Tibial nerve (tissue), 4 donors: ENCODE results near the gene MSS51. TPM values are rescaled to one million over a fixed set of nuclear protein-coding genes. Genes with fewer than 3 reads are reported as not detected.

Experiments used
- DNase-seq, 2 donors: peaks; one replicate each; pipeline ENCODE4 v3.0.0-alpha.2; 2019; ENCODE audit warnings: low spot score in 2 of 2
- H3K27ac ChIP-seq, 4 donors: fragments of 200-600 bp; sonication (generic) in 3 of 4; one replicate each; pipeline ENCODE4 v1.5.1; 2017 to 2019; ENCODE audit warnings: mild to moderate bottlenecking in 1 of 4
- H3K27me3 ChIP-seq, 2 donors: fragments of 200-600 bp; sonication (generic) in 1 of 2; one replicate each; pipeline versions ENCODE4 v1.5.1 to v1.6.0; 2017 to 2019
- H3K36me3 ChIP-seq, 3 donors: fragments of 200-600 bp; sonication (generic); one replicate each; pipeline ENCODE4 v1.5.1; 2018 to 2019
- H3K4me1 ChIP-seq, 4 donors: fragments of 200-600 bp; sonication (generic) in 3 of 4; one replicate each; pipeline ENCODE4 v1.5.1; 2017 to 2019
- H3K4me3 ChIP-seq, 4 donors: fragments of 200-600 bp; sonication (generic) in 3 of 4; one replicate each; pipeline ENCODE4 v1.5.1; 2017 to 2019; ENCODE audit warnings: mild to moderate bottlenecking in 1 of 4, moderate library complexity in 1 of 4
- H3K9me3 ChIP-seq, 4 donors: fragments of 200-600 bp; sonication (generic) in 3 of 4; one replicate each; pipeline ENCODE4 v1.5.1; 2017 to 2019
- EP300 ChIP-seq, 2 donors: sonication (generic); formaldehyde crosslinking; IDR thresholded peaks; one replicate each; pipeline ENCODE4 v1.6.1; 2017; ENCODE audit warnings: antibody characterized with exemption in 2 of 2, mild to moderate bottlenecking in 1 of 2
- POLR2A ChIP-seq, 2 donors: fragments of 450-650 bp; IDR thresholded peaks; one replicate each; pipeline ENCODE4 v1.6.1; 2017; ENCODE audit warnings: antibody characterized with exemption in 2 of 2, mild to moderate bottlenecking in 2 of 2, moderate library complexity in 2 of 2
- WGBS, 2 donors: methylation state at CpG; one replicate each; pipeline ENCODE4 v1.1.5; 2018; 5-methylcytosine and 5-hydroxymethylcytosine counted together
- total RNA-seq, 4 donors: library from RNA; depleted of rRNA; stranded (reverse); fragments of >200 nt; gene quantifications; one replicate each; pipeline ENCODE4 v1.1.0, GENCODE V29; 2016
- TF ChIP-seq, protein P1 (sequence below), 5 experiments: fragments of 200-600 bp in 3 of 5; fragments of 450-650 bp in 2 of 5; sonication (generic) in 3 of 5; IDR thresholded peaks; one replicate each; pipeline ENCODE4 v1.5.1; 2016 to 2019; ENCODE audit warnings: antibody characterized with exemption in 5 of 5, mild to moderate bottlenecking in 3 of 5, moderate library complexity in 2 of 5

The MSS51 gene
- total RNA-seq, 4 donors from 2014 or later = 1.8 to 3.3 (median 3.0) TPM

DNA sequence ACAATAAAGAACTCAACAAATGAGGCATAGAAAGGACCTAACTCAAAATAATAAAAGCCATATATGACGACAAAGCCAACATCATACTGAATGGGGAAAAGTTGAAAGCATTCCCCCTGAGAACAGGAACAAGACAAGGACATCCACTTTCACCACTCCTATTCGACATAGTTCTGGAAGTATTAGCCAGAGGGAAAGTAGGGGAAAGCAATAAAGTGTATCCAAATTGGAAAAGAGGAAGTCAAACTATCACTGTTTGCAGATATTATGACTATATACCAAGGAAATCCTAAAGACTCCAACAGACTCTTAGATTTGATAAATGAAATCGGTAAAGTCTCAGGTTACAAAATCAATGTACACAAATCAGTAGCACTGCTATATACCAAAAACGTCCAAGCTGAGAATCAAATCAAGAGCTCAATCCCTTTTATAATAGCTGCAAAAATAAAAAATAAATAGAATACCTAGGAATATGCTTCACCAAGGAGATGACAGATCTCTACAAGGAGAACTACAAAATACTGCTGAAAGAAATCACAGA, 24.3 kb downstream of the MSS51 start:
- peaks cover 0 to 53% (median 10%) of the 10 kb centered on the region in 4 donors for H3K4me1 ChIP-seq
- H3K9me3 ChIP-seq = no peaks in the 10 kb centered on the region
- WGBS, 2 donors = 76 to 79% methylated on average over 4 of the region's 4 CpGs
- H3K4me3 ChIP-seq = no peak overlapping the region
- H3K27ac ChIP-seq = no peak overlapping the region
- H3K27me3 ChIP-seq = no peaks in the 10 kb centered on the region
- TF ChIP-seq EP300 (IDR thresholded peaks at IDR 0.05) (no peak), POLR2A (IDR thresholded peaks at IDR 0.05) (no peak)
- TF ChIP-seq, protein P1, sequence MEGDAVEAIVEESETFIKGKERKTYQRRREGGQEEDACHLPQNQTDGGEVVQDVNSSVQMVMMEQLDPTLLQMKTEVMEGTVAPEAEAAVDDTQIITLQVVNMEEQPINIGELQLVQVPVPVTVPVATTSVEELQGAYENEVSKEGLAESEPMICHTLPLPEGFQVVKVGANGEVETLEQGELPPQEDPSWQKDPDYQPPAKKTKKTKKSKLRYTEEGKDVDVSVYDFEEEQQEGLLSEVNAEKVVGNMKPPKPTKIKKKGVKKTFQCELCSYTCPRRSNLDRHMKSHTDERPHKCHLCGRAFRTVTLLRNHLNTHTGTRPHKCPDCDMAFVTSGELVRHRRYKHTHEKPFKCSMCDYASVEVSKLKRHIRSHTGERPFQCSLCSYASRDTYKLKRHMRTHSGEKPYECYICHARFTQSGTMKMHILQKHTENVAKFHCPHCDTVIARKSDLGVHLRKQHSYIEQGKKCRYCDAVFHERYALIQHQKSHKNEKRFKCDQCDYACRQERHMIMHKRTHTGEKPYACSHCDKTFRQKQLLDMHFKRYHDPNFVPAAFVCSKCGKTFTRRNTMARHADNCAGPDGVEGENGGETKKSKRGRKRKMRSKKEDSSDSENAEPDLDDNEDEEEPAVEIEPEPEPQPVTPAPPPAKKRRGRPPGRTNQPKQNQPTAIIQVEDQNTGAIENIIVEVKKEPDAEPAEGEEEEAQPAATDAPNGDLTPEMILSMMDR (IDR thresholded peaks at IDR 0.05) = no peak
- peaks cover 0 to 11% (median 0%) of the 10 kb centered on the region in 3 donors for H3K36me3 ChIP-seq
- DNase-seq = no peak

DNA sequence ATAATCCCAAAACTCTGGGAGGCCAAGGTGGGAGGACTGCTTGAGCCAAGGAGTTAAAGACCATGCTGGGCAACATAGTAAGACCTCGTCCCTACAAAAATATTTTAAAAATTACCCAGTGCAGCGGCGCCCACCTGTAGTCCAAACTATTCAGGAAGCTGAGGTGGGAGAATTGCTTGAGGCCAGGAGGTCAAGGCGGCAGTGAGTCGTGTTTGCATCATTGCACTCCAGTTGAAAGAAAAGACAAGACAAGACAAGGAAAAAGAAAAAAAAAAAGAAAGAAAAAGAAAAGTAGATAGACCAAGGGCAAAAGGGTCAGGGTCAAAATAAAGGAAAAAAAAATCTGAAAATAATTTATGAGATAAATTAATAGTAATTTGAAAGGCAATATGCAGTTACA, 25.3 kb downstream of the MSS51 start:
- H3K4me3 ChIP-seq = no peak overlapping the region
- peaks cover 0 to 58% (median 10%) of the 10 kb centered on the region in 4 donors for H3K4me1 ChIP-seq
- DNase-seq = no peak
- H3K27ac ChIP-seq = no peak overlapping the region
- no peaks in the 10 kb centered on the region for H3K9me3 ChIP-seq
- TF ChIP-seq, protein P1 (IDR thresholded peaks at IDR 0.05) = no peak
- no peak for TF ChIP-seq POLR2A (IDR thresholded peaks at IDR 0.05)
- no peak for TF ChIP-seq EP300 (IDR thresholded peaks at IDR 0.05)
- H3K36me3 ChIP-seq = peaks cover 0 to 11% (median 0%) of the 10 kb centered on the region in 3 donors
- WGBS, 2 donors = 89 to 95% methylated on average over 5 of the region's 5 CpGs
- no peaks in the 10 kb centered on the region for H3K27me3 ChIP-seq

DNA sequence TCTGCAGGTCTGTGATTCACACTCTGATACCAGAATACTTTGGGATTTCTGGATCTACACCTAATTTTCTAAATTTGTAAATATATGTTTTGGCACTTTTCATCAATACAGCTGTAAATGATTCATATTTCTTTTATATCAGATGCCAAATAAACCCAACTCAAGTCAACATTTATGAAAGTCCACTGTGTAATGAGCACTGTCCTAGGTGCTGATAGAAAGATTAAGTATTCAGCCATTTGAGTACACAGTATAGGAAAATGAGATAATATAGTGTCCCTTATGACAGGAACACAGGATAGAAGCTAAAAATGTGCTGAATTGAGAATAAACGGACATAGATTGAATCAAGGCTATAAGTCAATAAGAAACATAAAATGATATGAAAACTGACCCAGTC, 25.9 kb downstream of the MSS51 start:
- Histone ChIP-seq H3K27me3 (no peaks in the 10 kb centered on the region), H3K4me1 (peaks cover 0 to 58% (median 9%) of the 10 kb centered on the region in 4 donors), H3K9me3 (no peaks in the 10 kb centered on the region), H3K27ac (no peak overlapping the region), H3K4me3 (no peak overlapping the region), H3K36me3 (peaks cover 0 to 11% (median 0%) of the 10 kb centered on the region in 3 donors)
- no peak for TF ChIP-seq POLR2A (IDR thresholded peaks at IDR 0.05)
- TF ChIP-seq EP300 (IDR thresholded peaks at IDR 0.05) = no peak
- TF ChIP-seq, protein P1 (IDR thresholded peaks at IDR 0.05) = no peak
- no peak for DNase-seq
- whole genome bisulfite sequencing, 2 donors = 81 to 91% methylated on average over 1 of the region's 1 CpG

DNA sequence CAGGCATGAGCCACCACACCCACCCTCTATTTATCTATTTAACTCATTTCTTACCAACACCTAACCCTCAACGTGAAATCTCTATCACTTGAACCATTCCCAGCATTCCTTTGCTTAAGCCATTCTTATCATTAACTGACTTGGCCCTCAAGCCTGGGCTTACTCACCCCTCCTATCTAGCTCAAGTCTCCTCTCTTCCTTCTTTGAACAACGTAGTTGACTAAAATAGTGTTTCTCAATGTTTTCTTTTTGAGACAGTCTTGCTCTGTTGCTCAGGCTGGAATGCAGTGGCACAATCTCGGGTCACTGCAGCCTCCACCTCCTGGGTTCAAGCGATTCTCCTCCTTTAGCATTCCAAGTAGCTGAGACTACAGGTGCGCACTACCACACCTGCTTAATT, 26.5 kb downstream of the MSS51 start:
- WGBS, 2 donors = 82 to 87% methylated on average over 5 of the region's 5 CpGs
- no peak for DNase-seq
- TF ChIP-seq, protein P1 (IDR thresholded peaks at IDR 0.05) = no peak
- TF ChIP-seq POLR2A (IDR thresholded peaks at IDR 0.05) (no peak), EP300 (IDR thresholded peaks at IDR 0.05) (no peak)

DNA sequence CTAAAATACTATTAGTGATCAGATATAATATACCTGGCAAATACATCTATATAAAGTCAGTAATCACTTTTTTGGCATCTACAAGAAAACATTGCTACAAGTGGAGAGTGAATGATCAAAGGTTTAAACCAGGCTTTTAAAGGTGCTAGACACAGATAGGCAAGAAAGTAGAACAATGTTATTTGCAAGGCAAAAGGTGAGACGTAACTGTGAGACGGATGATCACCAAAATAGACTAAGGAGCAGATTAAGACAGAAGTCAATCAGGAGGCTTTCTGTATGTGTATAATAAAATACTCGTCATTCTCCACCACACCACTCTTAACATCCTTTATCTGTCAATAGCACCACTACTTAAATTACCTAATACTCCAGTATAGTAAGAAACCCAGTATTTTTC, 27.8 kb downstream of the MSS51 start:
- no peak overlapping the region for H3K4me3 ChIP-seq
- H3K4me1 ChIP-seq = peaks cover 0 to 52% (median 2%) of the 10 kb centered on the region in 4 donors
- H3K9me3 ChIP-seq = no peaks in the 10 kb centered on the region
- no peak overlapping the region for H3K27ac ChIP-seq
- WGBS, 2 donors = 94 to 95% methylated on average over 3 of the region's 3 CpGs
- peaks cover 0 to 11% (median 0%) of the 10 kb centered on the region in 3 donors for H3K36me3 ChIP-seq
- no peaks in the 10 kb centered on the region for H3K27me3 ChIP-seq
- no peak for DNase-seq
- TF ChIP-seq, protein P1 (IDR thresholded peaks at IDR 0.05) = no peak
- TF ChIP-seq EP300 (IDR thresholded peaks at IDR 0.05) (no peak), POLR2A (IDR thresholded peaks at IDR 0.05) (no peak)

More for the DNA sequence above, 26.5 kb downstream of the MSS51 start:
- H3K4me1 ChIP-seq = peaks cover 0 to 55% (median 4%) of the 10 kb centered on the region in 4 donors
- H3K4me3 ChIP-seq = no peak overlapping the region
- peaks cover 0 to 11% (median 0%) of the 10 kb centered on the region in 3 donors for H3K36me3 ChIP-seq
- no peaks in the 10 kb centered on the region for H3K27me3 ChIP-seq
- H3K27ac ChIP-seq = no peak overlapping the region
- H3K9me3 ChIP-seq = no peaks in the 10 kb centered on the region
